ENCODE measurements around the gene ZBTB16. TPM values are rescaled to one million over a fixed set of nuclear protein-coding genes. Genes with fewer than 3 reads are reported as not detected.

ZBTB16 gene
- total and polyA plus RNA-seq, 2 of the 13 experiments (the other 11 are each of a cell fraction or from before 2014, with no cell fraction given), result not detected

- intact Hi-C loops (cut with micrococcal nuclease; ENCODE audit: unreplicated experiment) (no loop called here), in situ Hi-C loops (cut with HindIII; ENCODE audit: extremely low pct_ligation_motif_present, low pct_unique_long_range_greater_than_20kb) (no loop called here)
- BruUV-seq (replicated peaks), result no TSS peak
- DNase-seq (ENCODE audit: low spot score), result no peak
- 41% methylated on average over 5 of the region's 6 CpGs for WGBS (ENCODE audit: low lambda C conversion rate)
- Histone ChIP-seq H3K27ac (ENCODE audit: extremely low read length, insufficient read depth, low read length) (no peak overlapping the region), H2AFZ (ENCODE audit: low read length) (no peak overlapping the region), H3K4me2 (ENCODE audit: low read depth, low read length) (no peak overlapping the region), H3K36me3 (replicated peaks in 1 of 2; ENCODE audit: control insufficient read depth in 1 of 2, insufficient read depth in 2 of 2, low read length in 2 of 2) (no peaks in the 10 kb centered on the region), H3K9ac (ENCODE audit: insufficient read depth, low read depth, low read length) (no peak overlapping the region), H3K79me2 (ENCODE audit: insufficient read depth, low read length) (no peaks in the 10 kb centered on the region), H3K4me1 (ENCODE audit: insufficient read depth, low read length) (0 out of 2 replicates have a peak, but pooled peaks cover 8% of the 10 kb centered on the region), H3K4me3 (replicated peaks in 1 of 3; ENCODE audit: insufficient read depth in 1 of 3, low read depth in 2 of 3, low read length in 3 of 3) (no peak overlapping the region), H3K27me3 (ENCODE audit: control insufficient read depth in 1 of 2, insufficient read depth in 2 of 2, low read length in 2 of 2) (no peaks in the 10 kb centered on the region), H3K9me3 (ENCODE audit: low read length) (no peaks in the 10 kb centered on the region), H4K20me1 (ENCODE audit: insufficient read depth, low read length) (no peaks in the 10 kb centered on the region)
- CTCF ChIA-PET (ENCODE audit: low intra/inter-chr PET ratio, low total read pairs), result no interaction called here
- POLR2A ChIA-PET, result no interaction called here
- FAIRE-seq, result no peak
- no peak for ATAC-seq
- no peak for TF ChIP-seq NFYC (CRISPR knock-in tag; IDR thresholded peaks at IDR 0.05)
- no peak for TF ChIP-seq NKX3-1 (CRISPR knock-in tag; IDR thresholded peaks at IDR 0.05)
- TF ChIP-seq ZNF446 (CRISPR knock-in tag; IDR thresholded peaks at IDR 0.05), result no peak
- TF ChIP-seq SMAD1 (CRISPR knock-in tag; IDR thresholded peaks at IDR 0.05; ENCODE audit: borderline replicate concordance, low read depth), result no peak
- no peak for TF ChIP-seq ARID3A (IDR thresholded peaks at IDR 0.05; ENCODE audit: low read depth, low read length)
- TF ChIP-seq U2AF1 (optimal IDR thresholded peaks at IDR 0.05; ENCODE audit: low read depth, low read length), result no peak
- no peak for TF ChIP-seq GATA4 (IDR thresholded peaks at IDR 0.05; ENCODE audit: borderline replicate concordance, low read depth)
- no peak for TF ChIP-seq NFKB2 (CRISPR knock-in tag; IDR thresholded peaks at IDR 0.05; ENCODE audit: borderline replicate concordance)
- no peak for TF ChIP-seq ZBTB39 (CRISPR knock-in tag; IDR thresholded peaks at IDR 0.05)
- no peak for TF ChIP-seq ZNF556 (CRISPR knock-in tag; IDR thresholded peaks at IDR 0.05; ENCODE audit: borderline replicate concordance)
- no peak for TF ChIP-seq KDM5B (CRISPR knock-in tag; IDR thresholded peaks at IDR 0.05; ENCODE audit: borderline replicate concordance)
- TF ChIP-seq FOXP4 (CRISPR knock-in tag; IDR thresholded peaks at IDR 0.05), result no peak
- no peak for TF ChIP-seq YY1 (IDR thresholded peaks at IDR 0.05; ENCODE audit: insufficient read depth, insufficient replicate concordance, low read depth, low read length)
- TF ChIP-seq IRX3 (CRISPR knock-in tag; IDR thresholded peaks at IDR 0.05; ENCODE audit: borderline replicate concordance, low read depth), result no peak
- no peak for TF ChIP-seq THAP9 (CRISPR knock-in tag; IDR thresholded peaks at IDR 0.05; ENCODE audit: borderline replicate concordance)
- no peak for TF ChIP-seq BHLHE40 (IDR thresholded peaks at IDR 0.05; ENCODE audit: low read length)
- no peak for TF ChIP-seq NPAS2 (CRISPR knock-in tag; IDR thresholded peaks at IDR 0.05; ENCODE audit: borderline replicate concordance)
Measured at GRCh38 chr11:114150671-114151070, 91.2 kb downstream of the ZBTB16 start.

All from HepG2 (cell line).